OCI-LY3 (cell line): Measurements from ENCODE around the gene ASMTL.

ENCODE experiments used
- H2AFZ ChIP-seq: fragments of 200-600, 300-600 bp; shearing (Covaris generic); 2 replicates; pipeline ENCODE4 v1.6.0; 2014; ENCODE audit warnings: antibody characterized with exemption, low read depth, low read length
- H3K27ac ChIP-seq: fragments of 200-600, 300-600 bp; sonication (generic); 2 replicates; pipeline ENCODE4 v1.5.1; 2014; ENCODE audit warnings: mild to moderate bottlenecking, low read length, moderate library complexity, mixed read lengths
- H3K27me3 ChIP-seq: fragments of 200-600, 300-600 bp; sonication (generic); 2 replicates; pipeline ENCODE4 v1.6.1; 2014; ENCODE audit warnings: low read depth, low read length, mixed read lengths
- H3K36me3 ChIP-seq: fragments of 200-600, 300-600 bp; sonication (generic); replicated peaks from 2 replicates; pipeline ENCODE3; 2014; ENCODE audit warnings: low read depth, low read length, mixed read lengths
- H3K4me1 ChIP-seq: fragments of 300-600, 200-600 bp; sonication (generic); 2 replicates; pipeline ENCODE4 v1.6.1; 2014; ENCODE audit warnings: low read length, mixed read lengths
- H3K4me2 ChIP-seq: fragments of 200-600, 300-600 bp; sonication (generic); 2 replicates; pipeline ENCODE4 v1.6.1; 2014; ENCODE audit warnings: low read length, mixed read lengths
- H3K4me3 ChIP-seq: fragments of 300-600, 200-600 bp; sonication (generic); 2 replicates; pipeline ENCODE4 v1.5.1; 2014; ENCODE audit warnings: antibody characterized with exemption, mild to moderate bottlenecking, low read length, moderate library complexity
- H3K79me2 ChIP-seq: fragments of 300-600, 200-600 bp; shearing (Covaris generic); 2 replicates; pipeline ENCODE4 v1.6.1; 2014; ENCODE audit warnings: mild to moderate bottlenecking, low read length, mixed read lengths
- H3K9ac ChIP-seq: fragments of 300-600, 200-600 bp; shearing (Covaris generic); 2 replicates; pipeline ENCODE4 v1.6.0; 2014; ENCODE audit warnings: mild to moderate bottlenecking, low read length, moderate library complexity
- H3K9me3 ChIP-seq: fragments of 200-600, 300-600 bp; shearing (Covaris generic); 2 replicates; pipeline ENCODE4 v1.6.1; 2014; ENCODE audit warnings: low read length, mixed read lengths; ENCODE audit not compliant: insufficient read depth
- H4K20me1 ChIP-seq: fragments of 200-600, 300-600 bp; sonication (generic); 2 replicates; pipeline ENCODE4 v1.6.1; 2016; ENCODE audit warnings: low read length, mixed read lengths; ENCODE audit not compliant: insufficient read depth
- CTCF ChIP-seq: fragments of 200-600, 300-600 bp; sonication (generic); IDR thresholded peaks from 2 replicates; pipeline ENCODE4 v1.5.1; 2014; ENCODE audit warnings: antibody characterized with exemption, low read length, low read depth
- EZH2phosphoT487 ChIP-seq: fragments of 200-600 bp; shearing (Covaris generic); IDR thresholded peaks from 2 replicates; pipeline ENCODE4 v1.6.1; 2018; ENCODE audit warnings: antibody characterized with exemption, mixed run types, low read depth

The ASMTL gene

GRCh38 chrX:1453395-1453783, 680 bp upstream of the ASMTL start:
- Histone ChIP-seq H2AFZ (peak overlapping the region; percentile 77; the same call in 1 of the 2 replicates), H3K4me2 (peak overlapping the region; percentile 58)
- TF ChIP-seq EZH2phosphoT487 (no peak), CTCF (no peak)

GRCh38 chrX:1451661-1452515, 821 bp downstream of the ASMTL start:
- Histone ChIP-seq H3K79me2 (peaks cover 58% of the 10 kb centered on the region), H3K4me2 (peak overlapping the region; percentile 74), H4K20me1 (peaks cover 27% of the 10 kb centered on the region), H3K9ac (peak overlapping the region; percentile 95), H2AFZ (no peak overlapping the region), H3K27ac (peak overlapping the region; percentile 75), H3K36me3 (peaks cover 34% of the 10 kb centered on the region), H3K4me3 (peak overlapping the region; percentile 94), H3K27me3 (0 out of 2 replicates have a peak, but pooled peaks cover 9% of the 10 kb centered on the region), H3K9me3 (peaks cover 5% of the 10 kb centered on the region), H3K4me1 (peaks cover 19% of the 10 kb centered on the region)
- TF ChIP-seq CTCF: no peak
- no peak for TF ChIP-seq EZH2phosphoT487

More at GRCh38 chrX:1453395-1453783, 680 bp upstream of the ASMTL start:
- Histone ChIP-seq H3K79me2 (peaks cover 43% of the 10 kb centered on the region), H3K9me3 (peaks cover 5% of the 10 kb centered on the region; the same call in 1 of the 2 replicates), H3K4me3 (peak overlapping the region; percentile 87), H3K9ac (peak overlapping the region; percentile 85), H3K4me1 (peaks cover 19% of the 10 kb centered on the region), H3K36me3 (peaks cover 24% of the 10 kb centered on the region), H3K27ac (peak overlapping the region; percentile 83), H4K20me1 (peaks cover 22% of the 10 kb centered on the region), H3K27me3 (0 out of 2 replicates have a peak, but pooled peaks cover 9% of the 10 kb centered on the region)

- H3K27ac ChIP-seq: no peak overlapping the region
- peaks cover 63% of the 10 kb centered on the region for H3K79me2 ChIP-seq
- peak overlapping the region; percentile 94 for H3K4me3 ChIP-seq
- H2AFZ ChIP-seq: no peak overlapping the region
- peaks cover 19% of the 10 kb centered on the region for H3K4me1 ChIP-seq
- H4K20me1 ChIP-seq: peaks cover 27% of the 10 kb centered on the region
- H3K27me3 ChIP-seq: 0 out of 2 replicates have a peak, but pooled peaks cover 9% of the 10 kb centered on the region
- H3K4me2 ChIP-seq: peak overlapping the region; percentile 74
- TF ChIP-seq CTCF: no peak
- peaks cover 36% of the 10 kb centered on the region for H3K36me3 ChIP-seq
- H3K9me3 ChIP-seq: peaks cover 5% of the 10 kb centered on the region
- peak overlapping the region; percentile 95 for H3K9ac ChIP-seq
These were observed 1.5 kb downstream of the ASMTL start for GRCh38 chrX:1451251-1451660.

- H3K4me2 ChIP-seq: peak overlapping the region; percentile 74
- peaks cover 36% of the 10 kb centered on the region for H3K36me3 ChIP-seq
- no peak overlapping the region for H2AFZ ChIP-seq
- peaks cover 27% of the 10 kb centered on the region for H4K20me1 ChIP-seq
- no peak for TF ChIP-seq EZH2phosphoT487
- no peak for TF ChIP-seq CTCF
- no peak overlapping the region for H3K27ac ChIP-seq
- peaks cover 70% of the 10 kb centered on the region for H3K79me2 ChIP-seq
- H3K9me3 ChIP-seq: peaks cover 5% of the 10 kb centered on the region
- H3K27me3 ChIP-seq: 0 out of 2 replicates have a peak, but pooled peaks cover 5% of the 10 kb centered on the region
- H3K4me1 ChIP-seq: peaks cover 19% of the 10 kb centered on the region
- peak overlapping the region; percentile 94 for H3K4me3 ChIP-seq
- no peak overlapping the region for H3K9ac ChIP-seq
These were observed 2.1 kb downstream of the ASMTL start for GRCh38 chrX:1450361-1451161.
